K562 (cell line): ENCODE data around the gene AIF1L. TPM values are rescaled to one million over a fixed set of nuclear protein-coding genes. Genes with fewer than 3 reads are reported as not detected.

Source experiments
- CEBPB ChIP-seq: fragments of 450-650 bp; IDR thresholded peaks from 2 replicates; pipeline ENCODE4 v1.6.1; 2016; ENCODE audit warnings: missing genetic modification characterization, missing compliant biosample characterization
- FOSL1 ChIP-seq: fragments of 200-800 bp; sonication (Bioruptor generic); conservative IDR thresholded peaks from 2 replicates; pipeline ENCODE4 v1.6.1; 2016; ENCODE audit warnings: missing genetic modification characterization, missing compliant biosample characterization
- PRPF4 ChIP-seq: fragments of 200-400 bp; formaldehyde crosslinking; IDR thresholded peaks from one replicate; pipeline ENCODE4 v1.6.1; 2017; ENCODE audit warnings: low read length, low read depth, mild to moderate bottlenecking; ENCODE audit not compliant: insufficient read depth, poor library complexity, severe bottlenecking
- REST ChIP-seq, 2 experiments: fragments of 450-650 bp; formaldehyde crosslinking in 1 of 2; IDR thresholded peaks; 2 replicates each; pipeline versions ENCODE4 v1.4.0 to v1.6.1; 2014 to 2020; ENCODE audit warnings: mild to moderate bottlenecking in 2 of 2, borderline replicate concordance in 1 of 2, low read depth in 1 of 2
- TEAD4 ChIP-seq, 2 experiments: sonication (generic) in 1 of 2; formaldehyde crosslinking in 1 of 2; IDR thresholded peaks; 2 replicates each; pipeline versions ENCODE4 v1.6.1 to v1.8.0; 2012 to 2022; ENCODE audit warnings: borderline replicate concordance in 1 of 2, inconsistent platforms in 1 of 2, low read length in 1 of 2, mild to moderate bottlenecking in 1 of 2, missing genetic modification reagents in 1 of 2
- ZNF184 ChIP-seq: sonication (generic); formaldehyde crosslinking; IDR thresholded peaks from 2 replicates; pipeline ENCODE4 v1.5.0; 2020; ENCODE audit warnings: missing genetic modification reagents
- ZNF512 ChIP-seq: IDR thresholded peaks from 2 replicates; pipeline ENCODE4 v1.6.1; 2016; ENCODE audit warnings: missing genetic modification characterization, missing compliant biosample characterization
- ZNF584 ChIP-seq: fragments of 200-800 bp; sonication (Bioruptor generic); IDR thresholded peaks from 2 replicates; pipeline ENCODE4 v1.6.1; 2016; ENCODE audit warnings: low read depth, mild to moderate bottlenecking, missing genetic modification characterization, missing compliant biosample characterization
- polyA plus RNA-seq, 8 experiments: library from polyadenylated mRNA; depleted of rRNA in 4 of 8; stranded (reverse) in 5 of 8; unstranded in 3 of 8; fragments of >200 nt; fragmentation: Nextera tagmentation in 2 of 8; fragmentation: Illumina TruSeq in 1 of 8; extraction: Ambion mirVana in 2 of 8; extraction: Trizol in 1 of 8; gene quantifications; 2 replicates each; pipeline versions ENCODE4 v1.2.1 to v1.2.3, GENCODE V29; 2011 to 2014; ENCODE audit warnings: inconsistent platforms in 1 of 8, missing spikeins in 1 of 8
- total RNA-seq, 7 experiments: library from RNA; depleted of rRNA in 6 of 7; stranded (reverse); fragments of >200 nt in 6 of 7; fragmentation: Illumina TruSeq in 2 of 7; extraction: Trizol in 2 of 7; gene quantifications; 2 replicates each; pipeline versions ENCODE4 v1.2.1 to v1.2.3, GENCODE V29; 2011 to 2021; ENCODE audit warnings: low replicate concordance in 1 of 7

Gene AIF1L
- total and polyA plus RNA-seq, 9 of the 15 experiments (the other 6 are each of a cell fraction or from before 2014, with no cell fraction given), result 0.34 to 9.1 (median 1.3) TPM

- TF ChIP-seq REST (IDR thresholded peaks at IDR 0.05; ENCODE audit: borderline replicate concordance) (no peak), REST (CRISPR knock-in tag; IDR thresholded peaks at IDR 0.05; ENCODE audit: low read depth) (no peak), ZNF184 (no peak), CEBPB (tag) (no peak), PRPF4 (no peak), ZNF584 (CRISPR knock-in tag) (no peak), TEAD4 (IDR thresholded peaks at IDR 0.05; ENCODE audit: low read length) (no peak), TEAD4 (CRISPR knock-in tag; IDR thresholded peaks at IDR 0.05; ENCODE audit: borderline replicate concordance) (no peak), ZNF512 (tag) (no peak), FOSL1 (tag) (no peak)
These were observed 20.9 kb downstream of the AIF1L start (continued) for GRCh38 chr9:131117121-131117761.
